Measurements from ENCODE around the gene REV3L. TPM values are rescaled to one million over a fixed set of nuclear protein-coding genes. Genes with fewer than 3 reads are reported as not detected.

The REV3L gene
- total RNA-seq, 1 experiment from 2014 or later = 5.7 TPM

GRCh38 chr6:111478749-111479148, 4.3 kb downstream of the REV3L start (continued):
- no peak for TF ChIP-seq ZNF219 (CRISPR knock-in tag; IDR thresholded peaks at IDR 0.05; ENCODE audit: borderline replicate concordance)
- no peak for TF ChIP-seq TEAD4 (CRISPR knock-in tag; IDR thresholded peaks at IDR 0.05)
- TF ChIP-seq NFYB (CRISPR knock-in tag; conservative IDR thresholded peaks at IDR 0.05; ENCODE audit: low read depth) = no peak
- TF ChIP-seq CREM (CRISPR knock-in tag; IDR thresholded peaks at IDR 0.05) = 0 out of 2 replicates have a peak, but pooled peaks have one; percentile 28
- TF ChIP-seq IRF2 (CRISPR knock-in tag; IDR thresholded peaks at IDR 0.05; ENCODE audit: borderline replicate concordance, low read depth) = no peak
- no peak for TF ChIP-seq IRF1 (CRISPR knock-in tag; IDR thresholded peaks at IDR 0.05)
- no peak for TF ChIP-seq NFE2L1 (CRISPR knock-in tag; IDR thresholded peaks at IDR 0.05)
- no peak for TF ChIP-seq ATF2 (CRISPR knock-in tag; IDR thresholded peaks at IDR 0.05; ENCODE audit: borderline replicate concordance, low read depth)
- TF ChIP-seq GRHL2 (CRISPR knock-in tag; IDR thresholded peaks at IDR 0.05; ENCODE audit: insufficient replicate concordance, severe bottlenecking) = no peak
- no peak for TF ChIP-seq HMGXB4 (CRISPR knock-in tag; IDR thresholded peaks at IDR 0.05)
- TF ChIP-seq SP1 (CRISPR knock-in tag; conservative IDR thresholded peaks at IDR 0.05) = peak; percentile 53; the same call in 1 of the 2 replicates
- no peak for TF ChIP-seq EMX1 (CRISPR knock-in tag; IDR thresholded peaks at IDR 0.05)

- ChIA-PET POLR2A (interaction anchor here (1.0 kb wide), 1 partner anchor 219 kb away, joined by 4 read pairs; a partner anchor contains a TSS), CTCF (interaction anchor here (1.0 to 2.8 kb wide), 15 partner anchors 12 to 467 kb away, joined by 3 to 39 read pairs (median 4); partner anchors contain the start of gene TRAF3IP2)
- TF ChIP-seq ZNF317 (CRISPR knock-in tag; IDR thresholded peaks at IDR 0.05; ENCODE audit: borderline replicate concordance, low read depth) (no peak), RELA (CRISPR knock-in tag; IDR thresholded peaks at IDR 0.05; ENCODE audit: borderline replicate concordance) (no peak), MYBL2 (CRISPR knock-in tag; IDR thresholded peaks at IDR 0.05) (no peak), E2F4 (CRISPR knock-in tag; IDR thresholded peaks at IDR 0.05; ENCODE audit: borderline replicate concordance, low read depth) (no peak), IRF2 (CRISPR knock-in tag; IDR thresholded peaks at IDR 0.05; ENCODE audit: borderline replicate concordance, low read depth) (no peak), NFYB (CRISPR knock-in tag; conservative IDR thresholded peaks at IDR 0.05; ENCODE audit: low read depth) (no peak), OVOL2 (CRISPR knock-in tag; IDR thresholded peaks at IDR 0.05; ENCODE audit: borderline replicate concordance) (no peak), FOXJ3 (CRISPR knock-in tag; IDR thresholded peaks at IDR 0.05; ENCODE audit: borderline replicate concordance) (no peak), STAT6 (CRISPR knock-in tag; conservative IDR thresholded peaks at IDR 0.05; ENCODE audit: low read depth) (no peak), JUN (CRISPR knock-in tag; IDR thresholded peaks at IDR 0.05) (no peak)
- Mint-ChIP-seq H3K36me3 (no peaks in the 10 kb centered on the region), H3K27me3 (ENCODE audit: low read depth) (peaks cover 89% of the 10 kb centered on the region), H3K4me3 (no peak overlapping the region), H3K4me1 (peaks cover 37% of the 10 kb centered on the region), H3K27ac (no peak overlapping the region), H3K9me3 (no peaks in the 10 kb centered on the region)
- DNase-seq (ENCODE audit: low spot score) (no peak), ATAC-seq (no peak)
Measured at GRCh38 chr6:111478064-111478476, 4.9 kb downstream of the REV3L start.

All from WTC11 (cell line).